B cell (primary cell): ENCODE results near the gene PRRG1. TPM values are rescaled to one million over a fixed set of nuclear protein-coding genes. Genes with fewer than 3 reads are reported as not detected.

ENCODE experiments used
- ATAC-seq: fragments of 200-7000 bp; cut with Tn5 transposase; one replicate; pipeline ENCODE4 v1.10.0; 2021; ENCODE audit warnings: low read depth, mild to moderate bottlenecking, moderate number of reproducible peaks, moderate library complexity
- CTCF ChIA-PET: fragments of 350-600 bp; sonication (Branson Sonifier 250); formaldehyde crosslinking; loops from one replicate; lab custom pipeline; 2021; ENCODE audit warnings: antibody characterized with exemption, inconsistent platforms; lab: Charles Lee
- POLR2A ChIA-PET: fragments of 350-600 bp; sonication (Branson Sonifier 250); formaldehyde crosslinking; loops from one replicate; lab custom pipeline; 2021; ENCODE audit warnings: antibody characterized with exemption; lab: Charles Lee
- DNase-seq: peaks from one replicate; pipeline ENCODE4 v3.0.0; 2013
- H2AFZ ChIP-seq: 2 replicates; pipeline ENCODE4 v1.6.1; 2012; ENCODE audit warnings: mild to moderate bottlenecking, low read depth, low read length; ENCODE audit not compliant: insufficient read depth, poor library complexity, severe bottlenecking
- H3K27ac ChIP-seq, 2 donors: 1 replicate in 1 of 2; 2 replicates in 1 of 2; pipeline ENCODE4 v1.5.1; 2012 to 2013; ENCODE audit warnings: low read length in 2 of 2, mild to moderate bottlenecking in 2 of 2, moderate library complexity in 1 of 2
- H3K27me3 ChIP-seq, 4 experiments: fragments of 200-600 bp in 1 of 4; sonication (generic) in 1 of 4; replicated peaks in 1 of 4; 1 replicate in 2 of 4; 2 replicates in 2 of 4; pipeline versions ENCODE4 v1.6.1 to v1.7.0; 2013 to 2016; ENCODE audit warnings: low read length in 3 of 4, mild to moderate bottlenecking in 2 of 4, mixed read lengths in 1 of 4, moderate library complexity in 1 of 4; ENCODE audit not compliant: insufficient read depth in 4 of 4, control insufficient read depth in 3 of 4; ENCODE audit errors: control extremely low read depth in 1 of 4
- H3K36me3 ChIP-seq, 2 experiments: replicated peaks in 1 of 2; 1 replicate in 1 of 2; 2 replicates in 1 of 2; pipeline versions ENCODE4 v1.6.1 to v1.7.1; 2013; ENCODE audit warnings: low read length in 1 of 2; ENCODE audit not compliant: insufficient read depth in 2 of 2, control insufficient read depth in 1 of 2; ENCODE audit errors: control extremely low read depth in 1 of 2, extremely low read depth in 1 of 2
- H3K4me1 ChIP-seq, 2 donors: fragments of 200-600 bp in 1 of 2; sonication (generic) in 1 of 2; 1 replicate in 1 of 2; 2 replicates in 1 of 2; pipeline versions ENCODE4 v1.5.1 to v1.6.1; 2013 to 2017; ENCODE audit warnings: low read length in 2 of 2; ENCODE audit not compliant: control insufficient read depth in 2 of 2, insufficient read depth in 2 of 2
- H3K4me2 ChIP-seq: replicated peaks from 2 replicates; pipeline ENCODE3; 2012; ENCODE audit warnings: mild to moderate bottlenecking, low read depth, low read length; ENCODE audit not compliant: poor library complexity, severe bottlenecking
- H3K4me3 ChIP-seq, 5 experiments: fragments of 200-600 bp in 1 of 5; sonication (generic) in 1 of 5; 1 replicate in 3 of 5; 2 replicates in 2 of 5; pipeline versions ENCODE4 v1.5.1 to v1.7.0; 2011 to 2016; ENCODE audit warnings: low read length in 4 of 5, mild to moderate bottlenecking in 4 of 5, low read depth in 2 of 5, control low read depth in 1 of 5, moderate library complexity in 1 of 5; ENCODE audit not compliant: insufficient read depth in 1 of 5; ENCODE audit errors: control extremely low read depth in 1 of 5, extremely low read depth in 1 of 5
- H3K79me2 ChIP-seq: fragments of 200-600 bp; sonication (generic); one replicate; pipeline ENCODE4 v1.6.0; 2016; ENCODE audit warnings: low read length; ENCODE audit not compliant: control insufficient read depth, insufficient read depth
- H3K9ac ChIP-seq: fragments of 200-600 bp; sonication (generic); 2 replicates; pipeline ENCODE4 v1.6.1; 2017; ENCODE audit warnings: mild to moderate bottlenecking, low read length, moderate library complexity
- H3K9me3 ChIP-seq, 3 donors: one replicate each; pipeline versions ENCODE4 v1.6.1 to v1.7.1; 2013; ENCODE audit warnings: low read length in 2 of 3; ENCODE audit not compliant: control insufficient read depth in 2 of 3, insufficient read depth in 1 of 3; ENCODE audit errors: control extremely low read depth in 1 of 3
- H4K20me1 ChIP-seq: 2 replicates; pipeline ENCODE4 v1.6.0; 2012; ENCODE audit warnings: mild to moderate bottlenecking, low read length; ENCODE audit not compliant: insufficient read depth, control insufficient read depth, poor library complexity, severe bottlenecking
- H3K27ac Mint-ChIP-seq: one replicate; pipeline ENCODE4 v1.8.0; 2021; ENCODE audit warnings: mixed read lengths
- H3K27me3 Mint-ChIP-seq: one replicate; pipeline ENCODE4 v1.8.0; 2021; ENCODE audit warnings: mixed read lengths
- H3K4me1 Mint-ChIP-seq: one replicate; pipeline ENCODE4 v1.8.0; 2021; ENCODE audit warnings: mixed read lengths
- H3K4me3 Mint-ChIP-seq: one replicate; pipeline ENCODE4 v1.8.0; 2021; ENCODE audit warnings: mixed read lengths
- H3K9me3 Mint-ChIP-seq: one replicate; pipeline ENCODE4 v1.8.0; 2022; ENCODE audit warnings: mixed read lengths; ENCODE audit not compliant: insufficient read depth
- EZH2 ChIP-seq: IDR thresholded peaks from 2 replicates; pipeline ENCODE4 v1.6.1; 2012; ENCODE audit warnings: borderline replicate concordance, low read depth, mild to moderate bottlenecking, moderate library complexity, low read length; ENCODE audit not compliant: insufficient read depth, poor library complexity, severe bottlenecking
- WGBS: methylation state at CpG from one replicate; pipeline ENCODE4 v1.1.5; 2013; ENCODE audit warnings: missing lambda C conversion rate; ENCODE audit not compliant: insufficient coverage; 5-methylcytosine and 5-hydroxymethylcytosine counted together
- intact Hi-C: fragments of 100-400 bp; cut with micrococcal nuclease; formaldehyde crosslinking; loops from one replicate; pipeline ENCODE4 v1.10.0; 2022
- polyA plus RNA-seq: library from polyadenylated mRNA; depleted of rRNA; stranded (reverse); fragments of >200 nt; gene quantifications from 2 replicates; pipeline ENCODE4 v1.2.3, GENCODE V29; 2012
- total RNA-seq, 2 donors: library from RNA; stranded (reverse); fragments of 120-200 nt in 1 of 2; gene quantifications; 1 replicate in 1 of 2; 2 replicates in 1 of 2; pipeline versions ENCODE4 v1.2.3 to v1.2.4, GENCODE V29; 2013 to 2022
- TF ChIP-seq, protein P1 (sequence below): fragments of 200-600 bp; IDR thresholded peaks from one replicate; pipeline ENCODE4 v1.8.0; 2022; ENCODE audit warnings: antibody characterized with exemption, mild to moderate bottlenecking

The PRRG1 gene
- total and polyA plus RNA-seq, 2 donors (not counting 1 experiment from before 2014, with no cell fraction given): not detected

DNA sequence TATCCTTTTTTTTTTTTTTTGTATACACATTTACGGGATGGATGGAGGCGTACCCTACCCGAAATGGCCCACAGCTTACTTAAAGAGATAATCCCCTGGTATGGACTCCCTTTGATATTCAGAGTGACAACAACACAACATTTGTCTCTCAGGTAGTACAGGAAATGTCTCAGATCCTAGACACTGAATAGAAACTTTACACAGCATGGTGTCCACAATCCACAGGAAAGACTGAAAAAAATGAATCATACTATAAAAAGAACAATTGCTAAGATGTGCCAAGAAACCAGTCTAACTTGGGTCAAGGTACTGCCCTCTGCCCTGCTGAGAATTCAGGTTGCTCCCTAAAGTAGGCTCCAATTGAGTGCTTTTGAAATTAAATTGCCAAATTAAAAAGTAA, 121.5 kb downstream of the PRRG1 start:
- H2AFZ ChIP-seq: no peak overlapping the region
- H3K27ac Mint-ChIP-seq: no peak overlapping the region
- CTCF ChIA-PET: no interaction called here
- H3K9ac ChIP-seq: no peak overlapping the region
- H3K27ac ChIP-seq: no peak overlapping the region
- TF ChIP-seq EZH2: no peak
- H3K79me2 ChIP-seq: no peaks in the 10 kb centered on the region
- H3K9me3 Mint-ChIP-seq: no peaks in the 10 kb centered on the region
- no peaks in the 10 kb centered on the region for H4K20me1 ChIP-seq
- POLR2A ChIA-PET: no interaction called here
- no peak for ATAC-seq
- no CpG with 5 or more reads among the region's 3 CpGs for WGBS
- no peaks in the 10 kb centered on the region for H3K27me3 Mint-ChIP-seq
- DNase-seq: no peak
- no peaks in the 10 kb centered on the region for H3K4me1 ChIP-seq
- H3K27me3 ChIP-seq: no peaks in the 10 kb centered on the region
- no peak overlapping the region for H3K4me3 ChIP-seq
- H3K36me3 ChIP-seq: no peaks in the 10 kb centered on the region
- H3K4me1 Mint-ChIP-seq: no peaks in the 10 kb centered on the region
- H3K4me2 ChIP-seq: no peak overlapping the region
- H3K9me3 ChIP-seq: no peaks in the 10 kb centered on the region
- H3K4me3 Mint-ChIP-seq: no peak overlapping the region
- intact Hi-C loops: no loop called here

DNA sequence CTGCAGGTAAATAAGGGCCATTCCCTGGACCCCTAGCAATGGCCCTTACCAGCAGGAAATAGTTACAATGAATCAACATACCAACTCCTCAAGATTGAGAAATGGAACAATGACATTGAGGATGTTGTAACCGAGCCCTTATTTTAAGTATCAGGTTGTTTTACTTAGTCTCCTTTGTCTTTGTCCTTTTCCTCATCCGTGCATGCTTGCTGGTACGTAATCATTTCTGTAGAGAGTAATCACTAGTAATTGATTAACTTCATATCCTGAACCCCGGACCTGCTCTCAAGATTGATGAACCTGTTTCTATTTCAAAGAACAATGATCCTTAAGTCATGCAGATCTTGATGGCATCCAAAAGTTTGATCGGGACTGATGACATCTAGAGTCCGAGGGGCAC, 123.7 kb downstream of the PRRG1 start:
- no peak for ATAC-seq
- no peaks in the 10 kb centered on the region for H3K4me1 Mint-ChIP-seq
- POLR2A ChIA-PET: no interaction called here

More for the DNA sequence above, 123.7 kb downstream of the PRRG1 start:
- Mint-ChIP-seq H3K27ac (no peak overlapping the region), H3K4me3 (no peak overlapping the region), H3K9me3 (no peaks in the 10 kb centered on the region), H3K27me3 (peaks cover 8% of the 10 kb centered on the region)
- Histone ChIP-seq H3K27ac (no peak overlapping the region), H3K9me3 (no peaks in the 10 kb centered on the region), H3K9ac (no peak overlapping the region), H3K36me3 (no peaks in the 10 kb centered on the region), H3K4me2 (no peak overlapping the region), H3K4me3 (no peak overlapping the region), H3K79me2 (no peaks in the 10 kb centered on the region), H3K27me3 (no peaks in the 10 kb centered on the region), H4K20me1 (no peaks in the 10 kb centered on the region), H2AFZ (no peak overlapping the region), H3K4me1 (no peaks in the 10 kb centered on the region)
- no peak for DNase-seq
- intact Hi-C loops: no loop called here
- TF ChIP-seq, protein P1, sequence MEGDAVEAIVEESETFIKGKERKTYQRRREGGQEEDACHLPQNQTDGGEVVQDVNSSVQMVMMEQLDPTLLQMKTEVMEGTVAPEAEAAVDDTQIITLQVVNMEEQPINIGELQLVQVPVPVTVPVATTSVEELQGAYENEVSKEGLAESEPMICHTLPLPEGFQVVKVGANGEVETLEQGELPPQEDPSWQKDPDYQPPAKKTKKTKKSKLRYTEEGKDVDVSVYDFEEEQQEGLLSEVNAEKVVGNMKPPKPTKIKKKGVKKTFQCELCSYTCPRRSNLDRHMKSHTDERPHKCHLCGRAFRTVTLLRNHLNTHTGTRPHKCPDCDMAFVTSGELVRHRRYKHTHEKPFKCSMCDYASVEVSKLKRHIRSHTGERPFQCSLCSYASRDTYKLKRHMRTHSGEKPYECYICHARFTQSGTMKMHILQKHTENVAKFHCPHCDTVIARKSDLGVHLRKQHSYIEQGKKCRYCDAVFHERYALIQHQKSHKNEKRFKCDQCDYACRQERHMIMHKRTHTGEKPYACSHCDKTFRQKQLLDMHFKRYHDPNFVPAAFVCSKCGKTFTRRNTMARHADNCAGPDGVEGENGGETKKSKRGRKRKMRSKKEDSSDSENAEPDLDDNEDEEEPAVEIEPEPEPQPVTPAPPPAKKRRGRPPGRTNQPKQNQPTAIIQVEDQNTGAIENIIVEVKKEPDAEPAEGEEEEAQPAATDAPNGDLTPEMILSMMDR: no peak
- TF ChIP-seq EZH2: no peak
- WGBS: 100% methylated on average over 2 of the region's 6 CpGs
- CTCF ChIA-PET: no interaction called here
